PC-9 (cell line): ENCODE data around the gene ARCN1.

Experiments
- EZH2 ChIP-seq: fragments of 200-600 bp; sonication (generic); IDR thresholded peaks from 2 replicates; pipeline ENCODE4 v1.8.0; 2017; ENCODE audit warnings: antibody characterized with exemption, low read depth
- TF ChIP-seq, protein P1 (sequence below): fragments of 200-600 bp; sonication (generic); conservative IDR thresholded peaks from 2 replicates; pipeline ENCODE4 v1.6.1; 2017; ENCODE audit warnings: mixed run types, antibody characterized with exemption, mild to moderate bottlenecking, moderate library complexity

DNA sequence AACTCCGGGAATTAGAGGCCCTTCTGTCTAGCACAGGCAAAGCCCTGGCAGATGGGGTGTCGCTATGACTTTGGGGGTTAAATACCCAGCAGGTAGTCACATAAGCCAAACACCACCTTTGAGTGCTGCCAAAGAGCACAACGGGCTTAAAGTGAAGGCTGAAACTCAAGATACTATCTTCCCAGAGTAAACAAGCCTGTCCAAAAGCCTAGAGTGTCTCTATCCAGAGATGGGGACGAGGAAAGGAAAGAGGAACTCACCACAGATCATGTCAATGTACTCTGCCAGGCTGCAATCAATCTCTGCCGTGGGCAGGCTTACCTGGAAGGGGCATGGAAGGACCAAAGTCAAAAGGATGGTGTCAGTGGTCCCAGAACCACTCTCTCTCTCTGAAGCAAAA lies 26.7 kb upstream of the ARCN1 start:
- TF ChIP-seq, protein P1, sequence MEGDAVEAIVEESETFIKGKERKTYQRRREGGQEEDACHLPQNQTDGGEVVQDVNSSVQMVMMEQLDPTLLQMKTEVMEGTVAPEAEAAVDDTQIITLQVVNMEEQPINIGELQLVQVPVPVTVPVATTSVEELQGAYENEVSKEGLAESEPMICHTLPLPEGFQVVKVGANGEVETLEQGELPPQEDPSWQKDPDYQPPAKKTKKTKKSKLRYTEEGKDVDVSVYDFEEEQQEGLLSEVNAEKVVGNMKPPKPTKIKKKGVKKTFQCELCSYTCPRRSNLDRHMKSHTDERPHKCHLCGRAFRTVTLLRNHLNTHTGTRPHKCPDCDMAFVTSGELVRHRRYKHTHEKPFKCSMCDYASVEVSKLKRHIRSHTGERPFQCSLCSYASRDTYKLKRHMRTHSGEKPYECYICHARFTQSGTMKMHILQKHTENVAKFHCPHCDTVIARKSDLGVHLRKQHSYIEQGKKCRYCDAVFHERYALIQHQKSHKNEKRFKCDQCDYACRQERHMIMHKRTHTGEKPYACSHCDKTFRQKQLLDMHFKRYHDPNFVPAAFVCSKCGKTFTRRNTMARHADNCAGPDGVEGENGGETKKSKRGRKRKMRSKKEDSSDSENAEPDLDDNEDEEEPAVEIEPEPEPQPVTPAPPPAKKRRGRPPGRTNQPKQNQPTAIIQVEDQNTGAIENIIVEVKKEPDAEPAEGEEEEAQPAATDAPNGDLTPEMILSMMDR: no peak
- no peak for TF ChIP-seq EZH2
